Neuronal stem cell (in vitro differentiated cells): Measurements from ENCODE around the gene PEA15.

Source experiments
- DNase-seq: peaks from one replicate; pipeline ENCODE4 v3.0.0-alpha.2; 2013; ENCODE audit warnings: low spot score
- H2AFZ ChIP-seq: one replicate; pipeline ENCODE4 v1.6.1; 2013; ENCODE audit warnings: mild to moderate bottlenecking, low read length, inconsistent platforms
- H2AK5ac ChIP-seq: 2 replicates; pipeline ENCODE4 v1.6.1; 2013; ENCODE audit warnings: low read depth, mild to moderate bottlenecking, inconsistent platforms, low read length, moderate library complexity, mixed read lengths
- H2BK120ac ChIP-seq: 2 replicates; pipeline ENCODE4 v1.6.1; 2013; ENCODE audit warnings: low read depth, mild to moderate bottlenecking, inconsistent platforms, low read length, moderate library complexity, mixed read lengths
- H2BK12ac ChIP-seq: one replicate; pipeline ENCODE4 v1.6.1; 2013; ENCODE audit warnings: low read length, inconsistent platforms
- H2BK15ac ChIP-seq: 2 replicates; pipeline ENCODE4 v1.6.1; 2013; ENCODE audit warnings: mild to moderate bottlenecking, low read length, inconsistent platforms, mixed read lengths
- H2BK5ac ChIP-seq: one replicate; pipeline ENCODE4 v1.6.1; 2013; ENCODE audit warnings: inconsistent platforms, mild to moderate bottlenecking, low read length, moderate library complexity
- H3K14ac ChIP-seq: one replicate; pipeline ENCODE4 v1.6.1; 2013; ENCODE audit warnings: low read length, inconsistent platforms
- H3K18ac ChIP-seq: 2 replicates; pipeline ENCODE4 v1.6.1; 2013; ENCODE audit warnings: low read length, inconsistent platforms
- H3K23ac ChIP-seq: 2 replicates; pipeline ENCODE4 v1.6.1; 2013; ENCODE audit warnings: low read depth, mild to moderate bottlenecking, mixed read lengths, low read length, inconsistent platforms; ENCODE audit not compliant: poor library complexity
- H3K27ac ChIP-seq: replicated peaks from 3 replicates; pipeline ENCODE4 v1.5.1; 2013; ENCODE audit warnings: low read length, inconsistent platforms
- H3K27me3 ChIP-seq, 3 experiments: 2 replicates each; pipeline ENCODE4 v1.6.1; 2013; ENCODE audit warnings: low read length in 3 of 3, mild to moderate bottlenecking in 2 of 3, inconsistent platforms in 1 of 3, low read depth in 1 of 3, mixed read lengths in 1 of 3, moderate library complexity in 1 of 3; ENCODE audit not compliant: control insufficient read depth in 3 of 3, insufficient read depth in 3 of 3
- H3K36me3 ChIP-seq, 2 donors: replicated peaks in 1 of 2; 2 replicates each; pipeline ENCODE4 v1.6.1; 2013; ENCODE audit warnings: low read length in 2 of 2; ENCODE audit not compliant: control insufficient read depth in 2 of 2, insufficient read depth in 2 of 2
- H3K4ac ChIP-seq: 2 replicates; pipeline ENCODE4 v1.6.1; 2013; ENCODE audit warnings: inconsistent platforms, mild to moderate bottlenecking, low read length, moderate library complexity
- H3K4me1 ChIP-seq, 2 donors: 1 replicate in 1 of 2; 2 replicates in 1 of 2; pipeline ENCODE4 v1.6.1; 2013; ENCODE audit warnings: low read length in 2 of 2, low read depth in 1 of 2; ENCODE audit not compliant: control insufficient read depth in 2 of 2, insufficient read depth in 1 of 2
- H3K4me2 ChIP-seq: one replicate; pipeline ENCODE4 v1.6.1; 2013; ENCODE audit warnings: mild to moderate bottlenecking, low read length, inconsistent platforms; ENCODE audit not compliant: insufficient read depth, poor library complexity, severe bottlenecking
- H3K4me3 ChIP-seq, 2 donors: 2 replicates each; pipeline ENCODE4 v1.5.1; 2013; ENCODE audit warnings: low read length in 2 of 2, mild to moderate bottlenecking in 2 of 2, inconsistent platforms in 1 of 2, moderate library complexity in 1 of 2
- H3K79me1 ChIP-seq: one replicate; pipeline ENCODE4 v1.6.1; 2013; ENCODE audit warnings: low read depth, mild to moderate bottlenecking, inconsistent platforms, low read length, moderate library complexity
- H3K9ac ChIP-seq: one replicate; pipeline ENCODE4 v1.6.1; 2013; ENCODE audit warnings: mild to moderate bottlenecking, low read depth, low read length, inconsistent platforms; ENCODE audit not compliant: poor library complexity
- H3K9me3 ChIP-seq, 2 donors: replicated peaks in 1 of 2; 2 replicates each; pipeline versions ENCODE3 to v1.6.1; 2013; ENCODE audit warnings: low read length in 2 of 2, mild to moderate bottlenecking in 2 of 2, inconsistent platforms in 1 of 2, low read depth in 1 of 2, mixed read lengths in 1 of 2, moderate library complexity in 1 of 2; ENCODE audit not compliant: control insufficient read depth in 2 of 2, insufficient read depth in 1 of 2
- H4K8ac ChIP-seq: one replicate; pipeline ENCODE4 v1.6.1; 2013; ENCODE audit warnings: low read depth, mild to moderate bottlenecking, inconsistent platforms, low read length, moderate library complexity
- H4K91ac ChIP-seq: one replicate; pipeline ENCODE4 v1.6.1; 2013; ENCODE audit warnings: low read length, low read depth, mild to moderate bottlenecking, inconsistent platforms; ENCODE audit not compliant: poor library complexity
- WGBS, 2 donors: extraction: QIAGEN DNeasy Blood & Tissue Kit; methylation state at CpG; one replicate each; pipeline ENCODE4 v1.1.7; 2013; ENCODE audit warnings: missing lambda C conversion rate in 2 of 2, mixed read lengths in 1 of 2; ENCODE audit not compliant: insufficient read length in 2 of 2, insufficient replicate concordance in 1 of 2; ENCODE audit errors: extremely low coverage in 2 of 2; 5-methylcytosine and 5-hydroxymethylcytosine counted together

The PEA15 gene

DNA sequence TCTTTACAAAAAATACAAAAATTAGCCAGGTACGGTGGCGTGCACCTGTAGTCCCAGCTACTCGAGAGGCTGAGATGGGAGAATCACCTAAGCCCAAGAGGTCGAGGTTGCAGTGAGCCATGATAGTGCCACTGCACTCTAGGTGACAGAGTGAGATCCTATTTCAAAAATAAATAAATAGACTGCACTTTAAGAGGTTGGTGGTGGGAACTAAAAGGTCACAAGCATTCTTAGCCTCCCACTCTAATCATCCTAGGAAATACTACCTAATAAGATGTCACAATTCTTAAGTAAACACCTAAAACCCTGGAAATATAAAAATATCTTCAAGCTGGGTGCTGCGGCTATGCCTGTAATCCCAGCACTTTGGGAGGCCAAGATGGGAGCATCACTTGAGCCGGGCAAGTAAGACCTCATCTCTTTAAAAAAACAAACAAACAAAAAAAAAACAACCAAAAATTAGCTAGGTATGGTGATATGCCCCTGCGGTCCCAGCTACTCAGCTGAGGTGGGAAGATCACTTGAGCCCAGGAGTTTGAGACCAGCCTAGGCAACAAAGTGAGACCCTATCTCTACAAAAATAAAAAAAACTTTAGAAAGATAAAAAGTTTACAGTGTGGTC lies 53.1 kb downstream of the PEA15 start:
- no peak overlapping the region for H3K18ac ChIP-seq
- no peak overlapping the region for H2AFZ ChIP-seq
- peaks cover 0 to 53% of the 10 kb centered on the region in 2 donors for H3K36me3 ChIP-seq
- no peak overlapping the region for H2AK5ac ChIP-seq
- no peak overlapping the region for H2BK12ac ChIP-seq
- peaks cover 6 to 7% of the 10 kb centered on the region in 2 donors for H3K4me1 ChIP-seq
- no peaks in the 10 kb centered on the region for H3K79me1 ChIP-seq
- H3K9me3 ChIP-seq = no peaks in the 10 kb centered on the region
- no peak overlapping the region for H4K91ac ChIP-seq
- H3K9ac ChIP-seq = no peak overlapping the region
- no peak overlapping the region for H3K4ac ChIP-seq
- no peak overlapping the region for H3K27ac ChIP-seq
- no peak overlapping the region for H3K4me2 ChIP-seq
- H2BK120ac ChIP-seq = no peak overlapping the region
- no peaks in the 10 kb centered on the region for H3K27me3 ChIP-seq
- no peak overlapping the region for H4K8ac ChIP-seq
- WGBS, 2 donors = no CpG with 5 or more reads among the region's 7 CpGs
- DNase-seq = no peak
- no peak overlapping the region for H2BK5ac ChIP-seq
- H3K23ac ChIP-seq = no peak overlapping the region
- H2BK15ac ChIP-seq = no peak overlapping the region
- H3K4me3 ChIP-seq = no peak overlapping the region
- H3K14ac ChIP-seq = no peak overlapping the region

DNA sequence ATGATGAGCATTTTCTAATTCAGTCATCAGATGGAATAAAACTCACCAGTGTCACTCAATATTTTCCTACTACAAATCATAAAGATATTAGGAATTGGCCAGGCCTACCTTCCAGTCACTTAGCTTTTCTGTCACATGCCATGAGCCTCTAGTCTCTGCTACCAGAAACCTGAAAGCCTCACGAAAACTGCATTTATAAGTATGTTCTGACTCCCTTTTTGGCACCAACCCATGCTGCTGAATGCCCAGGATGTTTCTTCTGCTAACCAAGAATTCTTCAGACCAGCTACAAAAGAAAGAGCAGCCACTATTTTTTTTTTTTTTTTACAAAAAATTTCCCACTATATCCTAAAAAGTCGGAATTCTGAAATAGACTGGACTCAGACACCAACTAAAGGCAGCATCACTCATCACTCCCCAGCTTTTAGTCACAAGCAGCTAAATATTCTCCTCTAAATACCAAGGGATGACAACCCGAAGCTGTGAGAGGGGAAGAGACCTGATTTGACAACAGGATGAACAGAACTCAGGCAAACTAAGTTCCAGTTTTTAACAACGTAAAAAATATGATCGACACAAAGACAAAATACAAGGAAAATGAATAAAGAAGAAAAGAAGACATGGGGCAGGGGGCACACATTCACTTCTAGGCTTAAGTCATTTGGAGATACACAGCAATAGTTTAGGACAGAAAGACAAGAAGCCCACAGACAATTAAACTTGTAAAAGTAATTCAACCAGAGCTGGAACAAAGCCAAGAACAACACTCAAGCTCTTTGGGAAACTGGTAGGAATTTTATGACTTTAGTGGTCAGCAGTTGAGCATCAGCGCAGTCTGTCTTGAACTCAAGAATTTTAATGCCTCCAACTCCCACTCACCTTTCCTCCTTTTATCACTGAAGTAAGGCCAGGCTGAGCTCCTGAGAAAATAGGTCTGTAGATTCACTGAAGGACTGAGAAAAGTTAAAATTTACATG lies 55.5 kb downstream of the PEA15 start:
- H3K27ac ChIP-seq = no peak overlapping the region

DNA sequence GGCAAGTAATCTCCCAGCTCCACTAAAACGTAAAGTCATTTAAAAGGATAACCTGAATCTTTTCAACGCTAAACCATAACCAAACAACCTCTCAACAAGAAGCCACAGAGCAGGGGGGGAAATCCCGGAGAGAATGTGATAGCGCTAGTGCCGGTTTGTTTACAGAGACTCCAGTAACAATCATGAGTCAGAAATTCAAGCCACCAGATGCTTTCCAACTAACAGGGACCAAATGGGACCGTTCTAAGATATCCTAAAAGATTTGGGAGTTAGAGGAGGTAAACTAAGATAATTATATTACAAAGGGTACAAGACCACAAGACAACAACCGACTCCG lies 56.3 kb downstream of the PEA15 start:
- Histone ChIP-seq H3K9ac (peak overlapping the region; percentile 100), H3K36me3 (peaks cover 0 to 29% of the 10 kb centered on the region in 2 donors), H4K91ac (no peak overlapping the region), H4K8ac (no peak overlapping the region), H3K23ac (no peak overlapping the region), H2AK5ac (no peak overlapping the region), H2BK12ac (no peak overlapping the region), H3K4me1 (peaks cover 6 to 7% of the 10 kb centered on the region in 2 donors), H2BK5ac (peak overlapping the region; percentile 96), H3K14ac (no peak overlapping the region), H3K79me1 (no peaks in the 10 kb centered on the region), H3K27ac (peak overlapping the region; percentile 33), H3K4me3 (peak overlapping the region; percentile 83 to 100), H2BK15ac (no peak overlapping the region), H3K9me3 (no peaks in the 10 kb centered on the region), H3K18ac (no peak overlapping the region), H3K27me3 (no peaks in the 10 kb centered on the region), H2AFZ (peak overlapping the region; percentile 88), H3K4me2 (peak overlapping the region; percentile 51), H2BK120ac (no peak overlapping the region), H3K4ac (no peak overlapping the region)
- DNase-seq = peak; percentile 23
- no CpG with 5 or more reads among the region's 8 CpGs for WGBS, 2 donors

More for the DNA sequence above, 55.5 kb downstream of the PEA15 start:
- no CpG with 5 or more reads among the region's 6 CpGs for WGBS, 2 donors
- Histone ChIP-seq H2AK5ac (no peak overlapping the region), H3K9me3 (no peaks in the 10 kb centered on the region), H2BK5ac (no peak overlapping the region), H3K23ac (no peak overlapping the region), H3K4me2 (peak overlapping the region; percentile 38), H3K18ac (no peak overlapping the region), H3K36me3 (peaks cover 0 to 30% of the 10 kb centered on the region in 2 donors), H3K79me1 (no peaks in the 10 kb centered on the region), H2BK15ac (no peak overlapping the region), H4K91ac (no peak overlapping the region), H3K4me1 (peaks cover 6 to 7% of the 10 kb centered on the region in 2 donors), H3K4me3 (peak overlapping the region in 1 of 2 donors; percentile 83), H2BK120ac (no peak overlapping the region), H3K14ac (no peak overlapping the region), H4K8ac (no peak overlapping the region), H2AFZ (no peak overlapping the region), H3K4ac (no peak overlapping the region), H2BK12ac (no peak overlapping the region), H3K9ac (no peak overlapping the region), H3K27me3 (no peaks in the 10 kb centered on the region)
- no peak for DNase-seq
